NCI-H446 treated with DMSO at 0.1 percent for 48 hours (cell line): Measurements from ENCODE around the gene CDH11.
A peak's percentile ranks its signal among the peaks of the same experiment; 100 is the strongest.

ENCODE experiments used
- DNase-seq: peaks from one replicate; lab custom pipeline; 2025; lab: John Stamatoyannopoulos, UW

CDH11 gene

GRCh38 chr16:65116818-65117430 is 4.9 kb downstream of the CDH11 start:
- DNase-seq = no peak

DNA sequence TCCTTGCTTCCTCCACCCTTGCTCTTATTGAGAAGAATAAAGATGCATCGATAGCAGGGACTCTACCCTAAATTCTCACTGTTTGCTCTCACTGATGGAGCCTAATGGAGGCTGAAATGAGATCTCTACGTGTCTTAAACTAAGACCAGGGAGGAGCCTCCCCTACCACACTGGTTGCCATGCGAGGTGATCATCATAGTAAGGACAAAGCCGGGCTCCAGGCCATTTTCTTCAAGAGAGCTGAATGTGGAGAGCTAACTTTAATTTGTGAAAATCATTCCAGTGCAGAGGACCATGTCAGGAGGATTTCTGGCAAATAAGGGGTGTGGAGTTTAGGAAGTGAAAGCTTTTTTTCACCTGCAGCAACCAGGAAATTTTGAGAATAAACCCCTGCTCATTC is 5.6 kb downstream of the CDH11 start:
- no peak for DNase-seq

DNA sequence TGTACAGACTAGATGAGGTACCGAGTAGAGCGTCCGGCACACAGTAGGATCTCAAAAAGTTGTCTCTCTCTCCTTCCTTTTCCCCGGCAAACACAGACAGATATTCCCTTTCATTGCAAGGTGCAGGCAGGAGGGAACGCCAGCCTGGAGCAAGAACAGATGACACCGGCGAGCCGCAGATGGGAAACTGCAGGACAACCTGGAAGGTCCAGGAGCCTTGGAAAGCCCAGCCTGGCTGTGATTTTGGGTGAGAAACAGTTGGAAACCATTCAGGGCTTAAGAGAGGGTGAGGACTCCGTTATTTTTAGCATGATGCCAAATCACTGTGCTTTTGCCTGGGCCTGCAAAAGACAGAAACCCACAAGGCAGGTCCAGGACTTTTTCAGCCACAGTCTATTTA is 7.3 kb downstream of the CDH11 start:
- DNase-seq = no peak

GRCh38 chr16:65113441-65113840 is 8.4 kb downstream of the CDH11 start:
- no peak for DNase-seq

- DNase-seq = no peak
Measured at GRCh38 chr16:65111306-65111705, 10.6 kb downstream of the CDH11 start.

DNA sequence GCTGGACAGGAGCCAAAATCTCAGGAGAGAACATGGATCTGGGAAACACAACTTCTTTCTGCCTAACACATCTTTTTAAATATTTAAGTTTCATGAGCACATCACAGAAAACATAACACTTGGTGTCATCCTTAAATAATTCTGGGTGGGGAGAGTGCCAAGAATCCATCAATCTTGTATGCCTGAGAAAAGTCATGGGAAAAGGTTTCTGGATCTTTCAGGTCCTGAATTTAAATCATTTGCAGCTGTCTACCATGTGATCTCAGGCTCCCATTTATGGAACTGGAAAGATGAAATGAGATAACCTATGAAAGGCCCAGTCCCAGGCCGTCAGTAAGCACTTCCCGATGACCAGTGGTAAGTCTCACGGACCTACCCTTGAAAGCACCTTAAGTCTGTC is 15.1 kb downstream of the CDH11 start:
- DNase-seq = no peak

- DNase-seq = no peak
Measured at GRCh38 chr16:65105171-65105570, 16.7 kb downstream of the CDH11 start.

GRCh38 chr16:65104471-65104870 is 17.4 kb downstream of the CDH11 start:
- DNase-seq = no peak

DNA sequence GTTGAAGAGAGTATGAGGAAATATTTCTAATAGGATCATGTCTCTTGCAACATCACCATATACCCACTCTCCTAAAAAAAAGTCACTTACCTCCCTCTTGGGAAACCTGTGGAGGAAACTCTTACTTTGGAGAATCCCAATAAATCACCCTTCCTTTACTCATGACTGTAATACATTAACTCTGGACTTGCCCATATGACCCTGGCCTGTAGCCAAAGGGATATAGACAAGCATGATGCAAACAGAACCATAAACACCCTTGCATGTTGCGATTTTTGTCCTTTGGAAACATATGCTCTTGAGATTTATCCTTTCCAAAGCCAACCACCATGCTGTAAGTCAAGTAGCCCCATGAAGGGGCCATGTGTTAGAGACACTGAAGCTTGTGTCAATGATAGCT is 19.5 kb downstream of the CDH11 start:
- DNase-seq = no peak

DNA sequence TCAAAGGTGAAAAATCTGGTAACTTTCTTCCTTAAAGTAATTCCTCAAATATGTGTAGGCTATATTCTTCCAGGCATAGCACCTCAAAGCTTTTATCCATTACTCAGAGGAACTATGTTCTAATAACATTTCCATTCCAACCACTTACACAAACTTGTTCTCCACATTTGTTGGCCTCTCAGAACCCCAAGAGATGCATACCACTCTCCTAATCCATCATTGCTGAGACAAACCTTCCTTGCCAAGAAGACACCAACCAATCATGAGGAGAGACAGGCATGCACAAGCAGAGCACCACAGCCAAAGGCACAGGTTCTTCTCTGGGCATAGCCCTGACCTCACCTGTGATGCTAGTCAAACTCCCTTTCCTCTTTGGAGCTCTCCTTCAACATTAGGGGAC is 20.9 kb downstream of the CDH11 start:
- no peak for DNase-seq

DNA sequence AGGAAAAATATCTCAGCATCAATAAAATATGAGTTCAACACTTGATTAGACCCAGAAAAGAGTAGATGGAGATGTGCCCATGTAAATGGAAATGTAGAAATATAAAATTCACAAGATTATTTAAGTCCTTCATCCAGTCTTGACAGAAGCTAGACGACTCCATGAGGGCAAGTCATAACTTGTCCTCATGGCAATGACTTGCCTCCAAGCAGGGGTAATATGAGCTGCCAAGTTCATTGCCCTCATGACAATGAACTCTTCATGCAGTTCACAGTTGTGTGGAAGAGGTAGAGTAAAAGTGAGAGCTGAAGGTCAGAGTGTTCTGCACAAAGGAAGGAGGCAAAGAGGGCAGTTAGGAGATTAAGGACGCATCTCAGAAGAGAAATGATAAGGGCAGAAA is 22.3 kb downstream of the CDH11 start:
- no peak for DNase-seq

- no peak for DNase-seq
Measured at GRCh38 chr16:65098916-65099315, 22.9 kb downstream of the CDH11 start.

- DNase-seq = no peak
Measured at GRCh38 chr16:65097296-65097695, 24.6 kb downstream of the CDH11 start.

DNA sequence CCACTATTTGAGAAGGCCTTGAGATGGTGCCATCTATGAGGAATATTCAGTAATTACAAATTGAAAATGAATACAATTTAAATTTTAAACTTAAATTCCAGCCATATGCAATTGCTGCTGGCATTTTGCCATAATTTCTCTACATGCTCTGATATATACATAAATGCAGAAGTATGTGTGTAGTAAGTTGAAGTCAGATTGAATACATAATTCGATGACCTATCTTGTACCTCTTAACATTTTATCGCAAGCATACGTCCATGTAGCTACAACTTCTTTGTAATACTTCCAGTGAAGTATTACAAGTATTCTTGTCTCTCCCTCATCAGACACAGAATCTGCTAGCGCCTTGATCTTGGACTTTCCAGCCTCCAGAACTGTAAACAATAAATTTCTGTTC is 26.0 kb downstream of the CDH11 start:
- no peak for DNase-seq

DNA sequence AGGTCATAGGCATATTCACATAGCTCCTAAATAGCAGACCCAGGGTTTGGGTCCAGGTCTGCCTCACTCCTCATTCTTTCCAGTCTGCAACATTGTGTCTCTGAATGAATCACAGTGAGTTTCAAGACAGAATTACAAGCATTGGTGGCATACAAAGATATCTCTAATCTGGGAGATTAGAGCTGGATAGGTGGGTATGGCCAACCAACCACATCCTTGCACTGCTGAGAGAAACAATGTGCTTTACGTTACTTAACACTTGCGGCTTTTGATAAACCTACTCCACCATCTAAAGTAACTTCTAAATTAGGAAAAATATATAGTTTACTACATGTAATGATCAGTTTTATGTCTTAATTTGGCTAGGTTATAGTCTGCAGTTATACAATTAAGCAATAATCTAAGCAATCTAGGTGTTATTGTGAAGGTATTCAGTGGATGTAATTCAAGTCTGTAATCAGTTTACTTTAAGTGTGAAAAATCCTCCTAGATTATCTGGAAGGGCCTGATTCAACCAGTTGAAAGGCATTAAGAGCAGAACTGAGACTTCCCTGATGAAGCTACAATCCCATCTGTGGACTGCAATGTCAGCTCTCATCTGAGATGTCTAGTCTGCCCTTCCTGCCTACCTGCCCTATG is 26.7 kb downstream of the CDH11 start:
- no peak for DNase-seq

GRCh38 chr16:65094009-65094408 is 27.9 kb downstream of the CDH11 start:
- no peak for DNase-seq

- DNase-seq = no peak
Measured at GRCh38 chr16:65083164-65083857, 38.6 kb downstream of the CDH11 start.

DNA sequence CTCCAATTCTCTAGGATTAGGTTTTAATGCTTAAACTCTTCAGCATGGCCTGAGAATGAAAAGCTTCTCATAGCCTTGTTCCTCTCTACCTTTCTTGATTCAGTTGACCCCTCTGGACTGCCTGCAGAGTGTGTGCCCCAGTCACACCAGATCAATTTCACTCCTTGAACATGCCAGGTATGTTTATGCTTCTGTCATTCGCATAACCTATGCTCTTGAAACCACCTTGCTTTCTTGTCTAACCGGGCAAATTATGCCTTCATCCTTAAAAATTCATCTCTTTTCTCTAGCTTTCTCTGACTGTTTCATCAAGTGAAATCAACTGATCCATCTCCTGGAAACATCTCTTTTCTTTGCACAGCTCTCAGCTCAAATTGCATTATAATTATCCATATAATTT is 42.3 kb downstream of the CDH11 start:
- no peak for DNase-seq

DNA sequence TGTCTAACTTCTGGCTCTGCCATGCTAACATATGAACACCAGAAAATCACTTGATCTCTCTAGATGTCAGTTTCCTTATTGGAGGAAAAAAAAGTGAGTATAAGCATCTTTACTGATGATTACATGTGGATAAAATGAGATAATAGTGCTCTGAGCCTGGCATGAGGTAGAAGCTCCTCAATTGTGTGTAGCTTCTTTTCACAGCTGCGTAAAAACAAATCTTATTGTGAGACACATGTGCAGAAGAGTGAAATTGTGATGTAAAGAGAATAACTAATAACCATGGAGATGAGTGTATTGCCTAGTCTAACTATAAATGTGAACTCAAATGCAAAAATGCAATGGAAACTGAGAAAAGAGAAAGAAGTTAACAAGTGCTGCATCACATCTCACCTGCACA is 44.7 kb downstream of the CDH11 start:
- DNase-seq = no peak

GRCh38 chr16:65075877-65076276 is 46.0 kb downstream of the CDH11 start:
- no peak for DNase-seq

DNA sequence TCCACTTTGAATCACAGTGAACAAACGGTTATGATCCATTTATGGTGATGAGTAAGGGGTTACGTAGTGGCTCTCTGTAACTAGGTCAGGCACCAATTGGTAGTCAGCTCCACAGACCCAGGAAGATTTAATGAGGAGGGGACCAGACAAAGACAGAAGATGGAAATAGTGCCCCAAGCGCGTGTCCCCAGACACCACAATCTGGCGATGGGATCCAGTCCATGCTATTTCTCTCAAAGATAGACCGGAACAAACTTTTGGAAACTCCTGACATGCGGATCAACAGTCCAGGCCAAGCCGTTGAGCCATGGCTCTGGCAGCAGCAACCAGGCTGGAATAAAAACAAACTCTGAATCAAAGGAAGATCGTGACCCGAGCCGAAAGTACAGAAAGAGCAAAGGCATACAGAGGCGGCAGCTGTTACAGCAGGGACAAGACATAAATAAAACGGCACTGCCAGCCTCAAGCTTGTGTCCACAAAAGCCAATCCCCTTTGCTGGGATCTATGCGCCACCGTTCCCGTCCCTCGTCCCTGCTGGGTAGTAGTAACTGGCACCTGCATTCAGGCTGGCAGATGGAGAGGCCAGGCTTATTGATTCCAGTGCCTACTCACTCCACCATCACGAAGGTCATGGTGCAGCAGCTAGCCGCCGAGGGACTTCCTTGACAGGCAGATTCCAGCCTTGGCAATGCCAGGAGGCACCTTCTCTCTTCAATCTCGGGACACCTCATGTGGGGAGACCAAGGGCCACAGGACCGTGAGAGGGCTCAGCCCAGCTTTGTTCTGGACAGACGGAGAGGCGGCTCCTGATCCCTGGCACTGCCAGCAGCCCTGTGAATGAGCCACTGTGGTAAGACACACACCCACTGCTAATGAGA is 50.2 kb downstream of the CDH11 start:
- DNase-seq = no peak

DNA sequence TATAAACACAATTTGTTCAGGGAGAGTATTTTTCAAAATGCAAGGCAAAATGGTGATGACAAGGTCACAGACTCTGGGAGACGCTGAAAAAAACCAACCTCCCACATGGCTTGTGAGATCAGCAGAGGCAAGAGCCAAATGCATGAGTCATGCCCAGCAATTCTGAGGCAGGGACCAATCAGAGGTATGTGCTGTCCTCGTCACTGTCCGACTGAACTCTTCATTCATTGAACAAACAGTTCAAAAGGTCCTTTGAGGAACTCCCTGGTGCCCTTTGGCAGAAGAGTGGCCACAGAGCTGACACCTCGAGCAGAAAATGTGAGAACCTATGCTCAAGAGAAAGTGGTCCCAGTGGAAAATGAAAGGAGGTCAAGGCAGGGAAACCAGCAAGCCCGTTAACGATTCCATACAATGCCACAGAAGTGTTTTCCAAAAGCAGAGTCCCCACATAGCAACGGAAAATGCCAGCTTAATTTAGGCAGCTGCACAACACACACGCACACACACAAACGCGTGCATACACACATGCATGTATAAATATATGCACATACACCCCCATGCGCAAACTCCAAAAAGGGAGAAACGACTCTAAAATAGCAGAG is 50.9 kb downstream of the CDH11 start:
- DNase-seq = peak; percentile 89
